A549 (cell line): ENCODE measurements around the gene TTC7B.

Experiments used
- CBX8 ChIP-seq: fragments of 200-600 bp; sonication (generic); IDR thresholded peaks from 2 replicates; pipeline ENCODE4 v1.6.1; 2016
- CTCF ChIP-seq: fragments of >200 bp; sonication (Bioruptor Twin); formaldehyde crosslinking; IDR thresholded peaks from 3 replicates; pipeline ENCODE4 v1.5.1; 2016
- ELK1 ChIP-seq: fragments of 150-350 bp; IDR thresholded peaks from 2 replicates; pipeline ENCODE4 v1.6.1; 2014; ENCODE audit warnings: low read depth, mild to moderate bottlenecking, low read length
- EP300 ChIP-seq, 2 experiments: fragments of >200 bp; sonication (Bioruptor Twin); formaldehyde crosslinking; IDR thresholded peaks; 2 replicates in 1 of 2; 3 replicates in 1 of 2; pipeline ENCODE4 v1.6.1; 2016 to 2017
- NFE2L2 ChIP-seq: fragments of 150-350 bp; conservative IDR thresholded peaks from 2 replicates; pipeline ENCODE4 v1.6.1; 2014; ENCODE audit warnings: low read length
- NR3C1 ChIP-seq: fragments of >200 bp; sonication (Bioruptor Twin); formaldehyde crosslinking; IDR thresholded peaks from 3 replicates; pipeline ENCODE4 v1.6.1; 2017
- POLR2A ChIP-seq: IDR thresholded peaks from 2 replicates; pipeline ENCODE4 v1.6.1; 2012; ENCODE audit warnings: mild to moderate bottlenecking, low read length
- TF ChIP-seq, protein P1 (sequence below): IDR thresholded peaks from 2 replicates; pipeline ENCODE4 v1.6.1; 2012; ENCODE audit warnings: low read depth, borderline replicate concordance

DNA sequence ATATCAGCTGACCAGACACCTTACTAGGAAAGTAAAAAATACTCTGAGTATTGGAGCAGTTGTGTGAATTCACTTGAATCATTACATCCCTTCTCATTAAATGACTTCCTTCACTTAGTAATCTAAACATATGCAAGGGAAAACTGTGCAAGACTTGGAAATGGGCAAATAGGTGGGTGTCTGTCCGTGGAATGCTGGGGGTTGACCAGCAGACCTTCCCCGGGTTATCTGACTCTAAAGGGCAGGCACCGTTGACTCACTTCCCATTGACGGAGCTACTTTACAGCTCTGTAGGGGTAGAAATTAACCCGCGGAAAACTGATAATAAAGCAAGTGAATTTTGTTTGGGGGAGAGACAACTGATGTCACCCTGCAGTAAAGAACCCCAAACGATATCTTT is 199.3 kb downstream of the TTC7B start:
- TF ChIP-seq EP300 (IDR thresholded peaks at IDR 0.05) (no peak), CTCF (no peak), POLR2A (no peak), CBX8 (no peak), NFE2L2 (no peak), ELK1 (no peak), NR3C1 (no peak)
- TF ChIP-seq, protein P1, sequence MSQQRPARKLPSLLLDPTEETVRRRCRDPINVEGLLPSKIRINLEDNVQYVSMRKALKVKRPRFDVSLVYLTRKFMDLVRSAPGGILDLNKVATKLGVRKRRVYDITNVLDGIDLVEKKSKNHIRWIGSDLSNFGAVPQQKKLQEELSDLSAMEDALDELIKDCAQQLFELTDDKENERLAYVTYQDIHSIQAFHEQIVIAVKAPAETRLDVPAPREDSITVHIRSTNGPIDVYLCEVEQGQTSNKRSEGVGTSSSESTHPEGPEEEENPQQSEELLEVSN, result no peak
